Endodermal cell (in vitro differentiated cells): ENCODE measurements around the gene DDX5. TPM values are rescaled to one million over a fixed set of nuclear protein-coding genes. Genes with fewer than 3 reads are reported as not detected.

Experiments used
- DNase-seq: peaks from one replicate; pipeline ENCODE4 v3.0.0-alpha.2; 2017
- H3K27ac ChIP-seq: 2 replicates; pipeline ENCODE4 v1.5.1; 2013; ENCODE audit warnings: mild to moderate bottlenecking, low read depth, low read length, moderate library complexity
- H3K27me3 ChIP-seq: 2 replicates; pipeline ENCODE4 v1.6.1; 2013; ENCODE audit warnings: mild to moderate bottlenecking, low read length, moderate library complexity; ENCODE audit not compliant: insufficient read depth, control insufficient read depth, poor library complexity, severe bottlenecking
- H3K36me3 ChIP-seq: 2 replicates; pipeline ENCODE4 v1.7.0; 2013; ENCODE audit warnings: mild to moderate bottlenecking, low read length, moderate library complexity; ENCODE audit not compliant: control insufficient read depth, insufficient read depth
- H3K4me1 ChIP-seq: one replicate; pipeline ENCODE4 v1.7.0; 2013; ENCODE audit warnings: low read length; ENCODE audit not compliant: control insufficient read depth, insufficient read depth
- H3K4me3 ChIP-seq: 2 replicates; pipeline ENCODE4 v1.5.1; 2013; ENCODE audit warnings: mild to moderate bottlenecking, low read length, moderate library complexity
- H3K9ac ChIP-seq: 2 replicates; pipeline ENCODE4 v1.6.1; 2013; ENCODE audit warnings: mild to moderate bottlenecking, low read length, moderate library complexity; ENCODE audit not compliant: poor library complexity, severe bottlenecking; ENCODE audit errors: extremely low read depth
- H3K9me3 ChIP-seq: 2 replicates; pipeline ENCODE4 v1.6.1; 2013; ENCODE audit warnings: mild to moderate bottlenecking, low read length, moderate library complexity; ENCODE audit not compliant: control insufficient read depth
- H3K27ac Mint-ChIP-seq: 2 replicates; pipeline ENCODE4 v1.8.0; 2020; ENCODE audit warnings: mixed read lengths
- H3K27me3 Mint-ChIP-seq: 2 replicates; pipeline ENCODE4 v1.8.0; 2021; ENCODE audit warnings: mild to moderate bottlenecking, mixed read lengths; ENCODE audit not compliant: insufficient read depth
- H3K36me3 Mint-ChIP-seq: 2 replicates; pipeline ENCODE4 v1.8.0; 2020; ENCODE audit warnings: low read depth, mixed read lengths
- H3K4me1 Mint-ChIP-seq: 2 replicates; pipeline ENCODE4 v1.8.0; 2020; ENCODE audit warnings: mixed read lengths
- H3K4me3 Mint-ChIP-seq: 2 replicates; pipeline ENCODE4 v1.8.0; 2020; ENCODE audit warnings: mild to moderate bottlenecking, moderate library complexity, mixed read lengths
- H3K9me3 Mint-ChIP-seq: 2 replicates; pipeline ENCODE4 v1.8.0; 2020; ENCODE audit warnings: mild to moderate bottlenecking, mixed read lengths
- WGBS, 2 experiments: methylation state at CpG; one replicate each; pipeline versions ENCODE4 v1.1.5 to v1.1.7; 2013; ENCODE audit warnings: missing lambda C conversion rate in 2 of 2, mixed read lengths in 1 of 2; ENCODE audit not compliant: insufficient coverage in 1 of 2, insufficient read length in 1 of 2; 5-methylcytosine and 5-hydroxymethylcytosine counted together
- total RNA-seq, 2 donors: library from RNA; stranded (reverse); fragmentation: NEBNext Ultra II Directional in 1 of 2; extraction: Animal tissue kit (Norgen Biotek cat#: 25700) in 1 of 2; gene quantifications; 2 replicates in 1 of 2; 3 replicates in 1 of 2; pipeline ENCODE4 v1.2.1, GENCODE V29; 2021
- TF ChIP-seq, protein P1 (sequence below): fragments of 200-600 bp; sonication (generic); conservative IDR thresholded peaks from 2 replicates; pipeline ENCODE4 v1.5.0; 2021; ENCODE audit warnings: antibody characterized with exemption, mild to moderate bottlenecking

Gene DDX5
- total RNA-seq, 2 donors from 2014 or later, result 687 to 894 TPM

GRCh38 chr17:64503341-64503740, 2.7 kb downstream of the DDX5 start:
- DNase-seq, result no peak
- H3K36me3 ChIP-seq, result peaks cover 69% of the 10 kb centered on the region
- H3K27ac ChIP-seq, result no peak overlapping the region
- Mint-ChIP-seq H3K27me3 (no peaks in the 10 kb centered on the region), H3K4me3 (peak overlapping the region; percentile 100), H3K4me1 (peaks cover 57% of the 10 kb centered on the region), H3K36me3 (peaks cover 73% of the 10 kb centered on the region), H3K9me3 (no peaks in the 10 kb centered on the region), H3K27ac (peak overlapping the region; percentile 80)
- peak overlapping the region; percentile 100 for H3K4me3 ChIP-seq
- no peaks in the 10 kb centered on the region for H3K27me3 ChIP-seq
- H3K4me1 ChIP-seq, result peaks cover 13% of the 10 kb centered on the region
- WGBS, 2 experiments, result 96 to 97% methylated on average over 5 of the region's 5 CpGs
- TF ChIP-seq, protein P1, sequence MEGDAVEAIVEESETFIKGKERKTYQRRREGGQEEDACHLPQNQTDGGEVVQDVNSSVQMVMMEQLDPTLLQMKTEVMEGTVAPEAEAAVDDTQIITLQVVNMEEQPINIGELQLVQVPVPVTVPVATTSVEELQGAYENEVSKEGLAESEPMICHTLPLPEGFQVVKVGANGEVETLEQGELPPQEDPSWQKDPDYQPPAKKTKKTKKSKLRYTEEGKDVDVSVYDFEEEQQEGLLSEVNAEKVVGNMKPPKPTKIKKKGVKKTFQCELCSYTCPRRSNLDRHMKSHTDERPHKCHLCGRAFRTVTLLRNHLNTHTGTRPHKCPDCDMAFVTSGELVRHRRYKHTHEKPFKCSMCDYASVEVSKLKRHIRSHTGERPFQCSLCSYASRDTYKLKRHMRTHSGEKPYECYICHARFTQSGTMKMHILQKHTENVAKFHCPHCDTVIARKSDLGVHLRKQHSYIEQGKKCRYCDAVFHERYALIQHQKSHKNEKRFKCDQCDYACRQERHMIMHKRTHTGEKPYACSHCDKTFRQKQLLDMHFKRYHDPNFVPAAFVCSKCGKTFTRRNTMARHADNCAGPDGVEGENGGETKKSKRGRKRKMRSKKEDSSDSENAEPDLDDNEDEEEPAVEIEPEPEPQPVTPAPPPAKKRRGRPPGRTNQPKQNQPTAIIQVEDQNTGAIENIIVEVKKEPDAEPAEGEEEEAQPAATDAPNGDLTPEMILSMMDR, result no peak
- H3K9ac ChIP-seq, result peak overlapping the region; percentile 100
- H3K9me3 ChIP-seq, result no peaks in the 10 kb centered on the region

DNA sequence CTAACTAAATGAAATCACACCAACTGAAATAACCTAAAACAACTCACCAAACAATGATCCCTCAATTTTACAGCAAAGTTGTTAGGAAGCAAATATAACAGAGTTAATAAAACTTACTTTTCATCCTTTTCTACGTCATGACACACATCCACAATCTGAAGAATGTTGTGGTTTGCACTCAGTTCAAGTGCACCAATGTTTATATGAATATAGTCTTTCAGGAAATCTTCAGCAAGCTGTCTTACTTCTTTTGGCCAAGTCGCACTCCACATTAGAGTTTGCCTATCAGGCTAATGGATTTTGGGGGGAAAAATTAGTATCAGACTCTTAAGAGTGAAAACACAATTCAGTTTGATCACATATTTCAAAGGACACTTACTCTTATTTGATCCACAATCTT, 3.3 kb downstream of the DDX5 start:
- Histone ChIP-seq H3K27me3 (no peaks in the 10 kb centered on the region), H3K4me3 (peak overlapping the region; percentile 100), H3K36me3 (peaks cover 74% of the 10 kb centered on the region), H3K9ac (peak overlapping the region; percentile 100), H3K27ac (no peak overlapping the region), H3K4me1 (peaks cover 13% of the 10 kb centered on the region), H3K9me3 (no peaks in the 10 kb centered on the region)
- peaks cover 72% of the 10 kb centered on the region for H3K36me3 Mint-ChIP-seq
- H3K4me1 Mint-ChIP-seq, result peaks cover 61% of the 10 kb centered on the region
- H3K27me3 Mint-ChIP-seq, result no peaks in the 10 kb centered on the region
- TF ChIP-seq, protein P1, result no peak
- no peak for DNase-seq
- 94 to 100% methylated on average over 2 of the region's 2 CpGs for WGBS, 2 experiments
- peak overlapping the region; percentile 83 for H3K27ac Mint-ChIP-seq
- H3K4me3 Mint-ChIP-seq, result peak overlapping the region; percentile 100
- no peaks in the 10 kb centered on the region for H3K9me3 Mint-ChIP-seq

- H3K27me3 Mint-ChIP-seq, result no peaks in the 10 kb centered on the region
- TF ChIP-seq, protein P1, result no peak
- peak overlapping the region; percentile 88 for H3K27ac Mint-ChIP-seq
Measured at GRCh38 chr17:64502021-64502420, 4.1 kb downstream of the DDX5 start.

More at GRCh38 chr17:64502021-64502420, 4.1 kb downstream of the DDX5 start:
- no peaks in the 10 kb centered on the region for H3K9me3 ChIP-seq
- no peaks in the 10 kb centered on the region for H3K9me3 Mint-ChIP-seq
- H3K36me3 ChIP-seq, result peaks cover 74% of the 10 kb centered on the region
- H3K4me3 ChIP-seq, result peak overlapping the region; percentile 100
- peaks cover 63% of the 10 kb centered on the region for H3K4me1 Mint-ChIP-seq
- no peak for DNase-seq
- peak overlapping the region; percentile 100 for H3K9ac ChIP-seq
- no peak overlapping the region for H3K27ac ChIP-seq
- H3K36me3 Mint-ChIP-seq, result peaks cover 72% of the 10 kb centered on the region
- WGBS, 2 experiments, result 89 to 95% methylated on average over 3 of the region's 3 CpGs
- H3K4me3 Mint-ChIP-seq, result no peak overlapping the region
- peaks cover 13% of the 10 kb centered on the region for H3K4me1 ChIP-seq
- no peaks in the 10 kb centered on the region for H3K27me3 ChIP-seq
